Neural cell (in vitro differentiated cells): Measurements from ENCODE around the gene ATN1.

ENCODE experiments used
- EP300 ChIP-seq: fragments of 450-650 bp; conservative IDR thresholded peaks from 2 replicates; pipeline ENCODE4 v1.6.1; 2014; ENCODE audit warnings: antibody characterized with exemption, mild to moderate bottlenecking, moderate library complexity; ENCODE audit not compliant: poor library complexity, severe bottlenecking
- POLR2AphosphoS5 ChIP-seq: IDR thresholded peaks from 2 replicates; pipeline ENCODE4 v1.6.1; 2012
- RAD21 ChIP-seq: fragments of 450-650 bp; conservative IDR thresholded peaks from 2 replicates; pipeline ENCODE4 v1.6.1; 2014; ENCODE audit warnings: antibody characterized with exemption, mild to moderate bottlenecking, moderate library complexity
- SMC3 ChIP-seq: fragments of 450-650 bp; conservative IDR thresholded peaks from 2 replicates; pipeline ENCODE4 v1.6.1; 2014; ENCODE audit warnings: antibody characterized with exemption, mild to moderate bottlenecking, moderate library complexity; ENCODE audit not compliant: poor library complexity
- TAF1 ChIP-seq: IDR thresholded peaks from 2 replicates; pipeline ENCODE4 v1.6.1; 2012; ENCODE audit warnings: low read depth
- TF ChIP-seq, protein P1 (sequence below): fragments of 450-650 bp; IDR thresholded peaks from 2 replicates; pipeline ENCODE4 v1.5.1; 2014; ENCODE audit warnings: antibody characterized with exemption, mild to moderate bottlenecking, moderate library complexity; ENCODE audit not compliant: poor library complexity, severe bottlenecking

DNA sequence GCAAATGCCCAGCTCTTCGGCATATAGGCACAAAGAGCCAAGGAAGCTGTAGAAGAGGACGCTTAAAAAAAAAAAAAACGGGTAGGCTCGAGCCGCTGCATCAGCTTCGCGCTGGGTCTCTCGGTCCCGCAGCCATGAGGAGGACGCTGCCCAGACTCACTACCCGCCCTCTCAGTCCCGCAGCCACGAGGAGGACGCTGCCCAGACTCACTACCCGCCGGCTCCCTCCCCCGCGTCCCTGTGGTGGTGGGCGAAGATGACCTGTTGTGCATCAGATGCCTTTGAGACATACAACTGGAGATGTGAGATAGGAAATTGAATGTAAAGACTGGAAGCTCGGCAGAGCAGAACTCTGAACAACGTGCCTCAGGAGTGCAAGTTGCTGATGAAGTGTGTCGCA lies 43.2 kb upstream of the ATN1 start:
- TF ChIP-seq, protein P1, sequence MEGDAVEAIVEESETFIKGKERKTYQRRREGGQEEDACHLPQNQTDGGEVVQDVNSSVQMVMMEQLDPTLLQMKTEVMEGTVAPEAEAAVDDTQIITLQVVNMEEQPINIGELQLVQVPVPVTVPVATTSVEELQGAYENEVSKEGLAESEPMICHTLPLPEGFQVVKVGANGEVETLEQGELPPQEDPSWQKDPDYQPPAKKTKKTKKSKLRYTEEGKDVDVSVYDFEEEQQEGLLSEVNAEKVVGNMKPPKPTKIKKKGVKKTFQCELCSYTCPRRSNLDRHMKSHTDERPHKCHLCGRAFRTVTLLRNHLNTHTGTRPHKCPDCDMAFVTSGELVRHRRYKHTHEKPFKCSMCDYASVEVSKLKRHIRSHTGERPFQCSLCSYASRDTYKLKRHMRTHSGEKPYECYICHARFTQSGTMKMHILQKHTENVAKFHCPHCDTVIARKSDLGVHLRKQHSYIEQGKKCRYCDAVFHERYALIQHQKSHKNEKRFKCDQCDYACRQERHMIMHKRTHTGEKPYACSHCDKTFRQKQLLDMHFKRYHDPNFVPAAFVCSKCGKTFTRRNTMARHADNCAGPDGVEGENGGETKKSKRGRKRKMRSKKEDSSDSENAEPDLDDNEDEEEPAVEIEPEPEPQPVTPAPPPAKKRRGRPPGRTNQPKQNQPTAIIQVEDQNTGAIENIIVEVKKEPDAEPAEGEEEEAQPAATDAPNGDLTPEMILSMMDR = no peak
- TF ChIP-seq EP300 (no peak), RAD21 (no peak), SMC3 (no peak), POLR2AphosphoS5 (no peak), TAF1 (no peak)
